Endothelial cell of hepatic sinusoid (primary cell): ENCODE measurements around the gene COL4A5.

ENCODE experiments used
- in situ Hi-C: cut with HindIII; loops from 2 replicates; pipeline ENCODE4 v1.10.0; 2017; ENCODE audit warnings: low sequenced_read_pairs

COL4A5 gene

DNA sequence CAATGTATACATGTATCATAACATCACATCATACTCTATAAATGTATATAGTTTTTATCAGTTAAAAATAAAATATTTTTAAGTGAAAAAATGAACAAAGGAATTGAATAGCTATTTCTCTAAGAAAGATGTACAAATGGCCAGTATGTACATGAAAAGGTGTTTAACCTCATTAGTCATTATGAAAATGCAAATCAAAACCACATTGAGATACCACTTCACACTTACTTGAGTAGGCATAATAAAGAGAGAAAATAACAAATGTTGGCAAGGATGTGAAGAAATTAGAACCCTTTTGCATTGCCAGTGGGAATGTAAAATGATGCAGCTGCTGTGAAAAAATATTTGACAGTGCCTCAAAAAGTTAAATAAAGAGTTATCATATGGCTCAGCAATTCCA, 201.2 kb downstream of the COL4A5 start:
- in situ Hi-C loops, result no loop called here

DNA sequence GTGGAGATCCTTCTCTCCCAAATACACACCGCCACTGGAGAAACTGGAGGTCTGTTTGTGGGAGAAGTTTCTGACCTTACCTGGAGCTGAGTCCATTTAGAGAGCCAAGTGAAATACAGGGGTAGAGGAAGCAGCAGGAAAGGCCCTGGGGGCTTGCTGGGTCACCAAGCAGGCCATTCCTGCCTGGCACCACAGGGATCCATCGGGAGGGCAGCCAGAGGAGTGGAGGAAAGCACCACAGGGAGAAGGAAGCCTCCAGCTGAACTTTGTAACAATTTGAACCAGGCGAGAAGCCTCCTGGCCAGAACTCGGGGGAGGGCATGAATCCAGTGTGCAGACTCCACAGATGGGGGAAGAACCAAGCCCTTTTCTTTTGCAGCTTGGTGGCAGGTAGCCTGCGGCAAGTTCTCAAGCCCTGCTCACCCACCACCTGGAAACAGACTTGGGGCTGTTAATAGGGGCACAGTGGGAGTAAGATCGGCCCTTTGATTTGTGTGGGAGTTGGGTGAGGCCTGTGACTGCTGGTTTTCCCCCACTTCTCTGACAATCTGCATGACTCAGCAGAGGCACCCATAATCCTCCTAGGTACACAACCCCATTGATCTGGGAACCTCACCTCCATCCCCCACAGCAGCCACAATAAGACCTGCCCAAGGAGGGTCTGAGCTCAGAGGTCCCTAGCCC, 202.1 kb downstream of the COL4A5 start:
- in situ Hi-C loops, result no loop called here

GRCh38 chrX:108642273-108642628, 202.6 kb downstream of the COL4A5 start:
- in situ Hi-C loops, result no loop called here

GRCh38 chrX:108664701-108665100, 225.1 kb downstream of the COL4A5 start:
- in situ Hi-C loops, result no loop called here

- in situ Hi-C loops, result no loop called here
Measured at GRCh38 chrX:108666101-108666500, 226.5 kb downstream of the COL4A5 start.

DNA sequence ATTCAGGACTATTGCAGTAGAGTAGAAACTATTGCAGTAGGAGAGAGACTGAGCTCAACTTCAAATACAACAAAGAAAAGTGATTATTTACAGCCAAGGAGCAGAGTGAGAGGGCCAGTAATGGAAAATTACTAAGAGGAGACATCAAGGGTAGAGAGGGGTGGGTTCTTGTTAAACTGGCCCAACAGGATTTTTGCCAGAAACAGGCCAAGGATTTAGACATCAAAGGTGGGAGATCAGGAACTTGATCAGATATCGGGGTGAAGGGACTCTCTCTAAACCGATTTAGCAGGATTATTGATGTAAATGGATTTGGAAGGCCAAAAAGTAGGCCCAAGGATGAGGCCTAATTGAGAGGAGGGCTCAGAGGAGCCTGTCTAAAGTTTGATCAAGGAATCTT, 231.9 kb downstream of the COL4A5 start:
- in situ Hi-C loops, result no loop called here

DNA sequence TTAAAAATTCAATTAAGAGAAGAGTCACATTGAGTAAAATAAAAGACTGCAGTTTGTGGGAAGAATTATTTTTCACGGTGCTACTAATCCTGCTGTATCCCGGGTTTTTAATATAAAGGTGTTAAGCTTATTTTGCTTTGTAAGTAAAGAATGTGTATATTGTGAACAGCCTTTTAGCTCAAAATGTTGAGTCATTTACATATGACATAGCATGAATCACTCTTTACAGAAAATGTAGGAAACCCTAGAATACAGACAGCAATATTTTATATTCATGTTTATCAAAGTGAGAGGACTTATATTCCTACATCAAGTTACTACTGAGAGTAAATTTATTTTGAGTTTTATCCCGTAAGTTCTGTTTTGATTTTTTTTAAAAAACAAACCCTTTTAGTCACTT, 257.1 kb downstream of the COL4A5 start:
- in situ Hi-C loops, result no loop called here

DNA sequence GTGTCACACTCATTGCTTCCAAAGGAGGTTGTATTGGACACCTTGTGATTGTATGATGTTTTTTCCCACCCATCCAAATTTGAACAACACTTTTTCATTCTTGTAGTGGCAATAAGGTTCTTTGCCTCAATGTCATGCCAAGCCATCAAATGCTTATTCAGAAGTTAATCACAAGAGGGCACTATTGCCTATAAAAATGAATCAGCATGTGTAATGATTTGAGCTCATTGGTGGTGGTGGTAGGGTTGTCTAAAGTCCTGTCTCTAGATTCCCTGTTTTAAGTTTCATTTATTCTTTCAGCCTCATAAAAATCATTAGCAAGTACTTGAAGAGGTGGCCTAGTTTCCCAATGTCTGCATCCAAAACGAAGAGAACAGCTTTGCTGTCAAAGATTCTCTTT, 259.7 kb downstream of the COL4A5 start:
- in situ Hi-C loops, result no loop called here

- in situ Hi-C loops, result no loop called here
Measured at GRCh38 chrX:108701633-108702032, 262.0 kb downstream of the COL4A5 start.

GRCh38 chrX:108702530-108702929, 262.9 kb downstream of the COL4A5 start:
- in situ Hi-C loops, result no loop called here

DNA sequence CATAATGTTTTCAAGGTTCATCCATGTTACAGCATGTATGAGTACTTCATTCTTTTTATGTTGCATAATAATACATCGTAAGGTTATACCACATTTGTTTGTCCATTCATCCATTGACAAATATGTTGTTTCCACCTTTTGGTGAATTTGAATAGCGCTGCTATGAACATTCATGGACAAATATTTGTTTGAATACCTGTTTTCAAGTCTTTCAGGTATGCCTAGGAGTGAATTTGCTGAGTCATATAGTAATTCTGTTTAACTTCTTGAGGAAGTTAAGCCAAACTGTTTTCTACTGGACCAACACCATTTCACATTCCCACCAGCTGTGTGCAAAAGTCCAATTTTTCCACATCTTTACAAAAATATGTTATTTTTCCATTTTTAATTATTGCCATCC, 265.2 kb downstream of the COL4A5 start:
- in situ Hi-C loops, result no loop called here

- in situ Hi-C loops, result no loop called here
Measured at GRCh38 chrX:108712886-108713285, 273.2 kb downstream of the COL4A5 start.

DNA sequence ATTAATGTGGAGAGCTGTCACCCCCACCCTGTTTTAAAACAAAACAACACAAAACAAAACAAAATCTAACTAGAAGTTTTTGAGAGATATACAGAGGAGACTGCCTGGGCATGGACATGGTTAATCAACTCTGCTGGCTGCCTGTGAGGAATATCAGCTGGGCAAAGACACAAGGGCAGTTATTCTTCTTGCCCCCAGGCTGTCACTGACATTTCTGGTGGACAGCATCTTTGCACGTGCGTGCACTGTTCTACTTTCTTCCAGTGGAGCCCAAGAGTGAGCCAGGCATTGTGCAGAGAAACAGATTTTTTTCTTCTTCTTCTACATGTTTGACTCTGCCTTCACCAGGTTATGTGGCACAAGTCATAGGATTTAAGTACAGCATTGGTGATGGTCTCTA, 282.9 kb downstream of the COL4A5 start:
- in situ Hi-C loops, result no loop called here

GRCh38 chrX:108726748-108727147, 287.1 kb downstream of the COL4A5 start:
- in situ Hi-C loops, result no loop called here

GRCh38 chrX:108731153-108731552, 291.5 kb downstream of the COL4A5 start:
- in situ Hi-C loops, result no loop called here

DNA sequence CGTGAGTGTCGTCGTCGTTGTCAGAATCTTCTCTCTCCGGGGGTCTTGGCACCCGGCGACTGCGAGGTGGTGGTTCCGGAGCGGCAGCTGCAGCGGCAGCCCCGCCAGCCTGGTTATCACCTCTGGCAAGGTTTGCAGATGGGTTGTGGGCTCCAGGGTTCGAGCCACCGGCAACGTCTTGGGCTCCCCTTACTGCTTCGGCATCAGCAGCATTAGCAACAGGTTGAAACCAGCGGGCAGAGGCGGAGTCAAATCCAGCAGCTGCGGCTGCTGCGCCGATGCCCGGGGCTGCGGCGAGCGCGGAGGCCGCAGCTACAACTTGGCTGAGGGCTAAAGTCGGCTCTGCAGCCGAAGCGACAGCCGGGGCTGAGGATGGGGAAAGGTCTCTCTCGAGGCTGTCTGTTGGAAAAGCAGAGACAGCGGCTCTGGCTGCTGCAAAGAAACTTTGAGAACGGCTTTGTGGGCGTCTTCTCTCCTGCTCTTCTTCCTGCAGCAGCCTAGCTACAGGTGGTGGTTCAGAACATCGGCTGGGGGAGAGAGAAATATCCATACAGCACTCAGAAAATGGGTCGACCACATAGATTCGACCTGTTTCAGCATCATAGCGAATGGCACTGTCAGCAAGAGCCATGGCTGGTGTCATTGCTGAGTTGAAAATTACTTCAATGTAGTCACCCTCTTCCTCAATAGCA, 293.1 kb downstream of the COL4A5 start:
- in situ Hi-C loops, result no loop called here

GRCh38 chrX:108734426-108734825, 294.8 kb downstream of the COL4A5 start:
- in situ Hi-C loops, result no loop called here

DNA sequence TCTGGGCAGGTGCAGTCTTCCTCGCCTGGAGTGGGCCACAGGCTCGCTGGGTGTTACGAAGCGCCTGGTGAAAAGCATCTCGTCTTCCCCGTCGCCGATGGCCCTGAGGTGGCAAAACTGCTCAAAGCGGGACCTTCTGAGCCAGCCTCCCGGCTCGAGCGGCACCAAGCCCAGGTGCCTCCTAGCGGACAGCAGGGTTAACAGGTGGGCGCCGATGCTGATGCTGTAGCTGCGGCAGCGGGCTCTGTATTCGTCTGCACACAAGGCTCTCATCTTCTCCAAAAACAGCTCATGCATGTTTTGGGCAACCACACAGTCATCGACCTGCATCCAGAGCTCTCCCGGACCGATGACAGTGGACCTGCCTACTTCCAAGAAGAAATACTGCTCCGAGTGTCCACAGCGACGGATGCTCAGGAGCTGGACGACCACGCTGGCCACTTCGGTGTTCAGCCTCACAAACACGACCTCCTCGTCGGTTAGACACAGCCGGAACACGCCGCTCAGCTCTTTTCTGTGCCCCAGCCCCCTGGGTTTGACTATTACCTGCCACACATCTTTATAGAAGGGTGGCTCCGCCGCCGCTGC, 295.5 kb downstream of the COL4A5 start:
- in situ Hi-C loops, result no loop called here

DNA sequence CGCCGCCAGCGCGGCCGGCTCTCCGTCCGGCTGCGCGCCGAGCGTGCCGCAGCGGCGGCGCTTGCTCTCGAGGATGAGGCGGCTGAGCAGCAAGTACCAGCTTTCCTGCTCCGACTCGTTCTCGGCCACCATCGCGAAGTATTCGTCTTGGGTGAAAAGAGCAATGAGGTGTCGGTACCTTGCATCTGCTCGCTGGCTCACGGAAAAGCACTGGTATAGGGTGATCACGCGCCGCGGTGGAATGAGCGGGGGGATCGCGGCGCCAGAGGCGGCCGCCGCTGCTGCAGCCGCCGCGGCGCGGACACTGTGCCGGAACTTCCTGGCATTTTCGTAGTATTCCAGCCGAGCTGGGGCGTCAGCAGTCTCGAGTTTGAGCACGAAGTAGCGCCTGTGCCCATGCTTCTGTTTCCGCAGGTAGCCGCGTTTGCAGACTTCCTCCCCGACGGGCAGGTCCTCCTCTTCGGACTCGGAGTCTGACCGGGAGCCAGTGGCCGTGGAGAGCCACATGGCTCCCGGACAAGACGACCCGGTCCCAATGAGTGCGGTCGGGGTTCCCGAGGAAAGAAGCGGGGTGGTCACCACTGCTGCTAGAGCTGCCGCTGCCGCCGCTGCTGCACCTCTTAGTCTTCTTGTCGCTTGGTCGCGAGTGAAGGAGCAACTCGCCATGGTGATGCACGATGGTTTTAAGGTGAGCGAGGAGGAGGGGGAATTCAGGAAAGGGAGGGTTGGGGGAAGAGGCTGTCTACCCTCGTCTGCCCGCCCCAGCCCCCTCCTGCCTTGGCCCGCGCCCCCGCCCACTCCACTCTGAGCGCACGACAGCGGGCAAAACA, 296.3 kb downstream of the COL4A5 start:
- in situ Hi-C loops, result no loop called here

DNA sequence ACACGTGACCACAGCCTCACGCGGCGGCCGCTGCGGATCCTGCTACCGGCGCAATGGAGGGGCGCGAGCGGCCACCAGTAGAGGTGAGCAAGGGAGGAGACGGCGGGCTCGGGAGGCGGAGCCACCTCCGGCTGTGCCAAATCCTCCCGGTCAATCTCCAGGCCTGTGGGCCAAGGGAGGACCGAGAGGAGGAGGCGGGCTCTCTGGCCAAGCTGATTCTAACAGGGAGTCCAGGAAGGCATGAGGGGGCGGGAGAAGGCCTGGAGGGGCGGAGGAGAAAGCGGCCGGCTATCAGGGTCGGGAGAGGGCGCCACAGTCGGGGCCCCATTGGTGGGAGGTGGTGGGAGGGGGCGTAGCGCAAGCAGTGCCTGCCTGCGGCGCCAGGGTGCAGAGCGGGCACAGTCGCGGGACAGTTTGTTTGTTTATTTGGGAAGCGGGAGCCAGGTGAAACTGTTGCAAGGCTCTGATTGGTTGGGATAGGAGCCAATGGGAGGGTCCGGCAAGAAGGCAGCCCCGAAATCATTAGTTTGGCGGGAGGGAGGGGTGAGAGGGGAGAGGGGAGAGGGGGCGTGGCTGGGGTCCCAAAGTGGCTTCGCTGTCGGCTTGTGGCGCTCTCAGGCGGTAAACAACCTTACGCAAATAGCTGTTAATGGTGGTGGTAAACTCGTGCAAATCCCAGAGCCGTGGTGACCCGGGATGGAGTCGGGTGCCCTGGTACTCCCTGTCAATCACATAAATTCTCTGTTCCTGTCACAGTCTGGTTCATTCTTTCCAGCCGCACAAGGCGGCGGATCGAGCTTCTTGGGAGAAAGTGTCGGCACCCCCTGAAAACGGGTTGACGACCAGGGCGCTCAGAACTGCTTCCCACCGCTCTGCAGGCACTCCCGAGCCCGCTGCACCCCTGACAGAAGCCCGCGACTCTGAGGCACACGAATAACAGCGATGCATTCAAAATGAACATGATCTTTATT, 297.2 kb downstream of the COL4A5 start, which contains the start of gene IRS4:
IRS4 (minus strand) TSS at position 55 of the 971 bp plus-strand sequence.
- in situ Hi-C loops, result no loop called here
